ENCODE results near the gene IFRD2. TPM values are rescaled to one million over a fixed set of nuclear protein-coding genes. Genes with fewer than 3 reads are reported as not detected.

Gene IFRD2
- polyA plus RNA-seq (2013), result 45.0 TPM

GRCh38 chr3:50292159-50293078, at the start of gene IFRD2:
TSS of gene IFRD2 (minus strand) at chr3:50292429. CDS start at chr3:50292274, 155 bp downstream.
- Histone ChIP-seq H3K27me3 (replicated peaks in 2 of 5; ENCODE audit: control insufficient read depth in 4 of 5, insufficient read depth in 5 of 5, low read length in 4 of 5) (no peaks in the 10 kb centered on the region), H3K4me1 (ENCODE audit: control extremely low read depth in 1 of 4, control insufficient read depth in 4 of 4, insufficient read depth in 4 of 4, low read length in 3 of 4) (peaks cover 3 to 28% (median 23%) of the 10 kb centered on the region in 4 experiments), H3K27ac (ENCODE audit: insufficient read depth in 1 of 2, low read depth in 1 of 2, low read length in 2 of 2, poor library complexity in 1 of 2, severe bottlenecking in 2 of 2) (peak within 1 kb of the TSS; percentile 61 to 82), H3K9me3 (ENCODE audit: control extremely low read depth in 1 of 5, control insufficient read depth in 4 of 5, insufficient read depth in 2 of 5, low read depth in 1 of 5, low read length in 4 of 5) (no peaks in the 10 kb centered on the region), H3K4me3 (ENCODE audit: control insufficient read depth in 1 of 7, extremely low read depth in 1 of 7, insufficient read depth in 4 of 7, low read depth in 2 of 7, low read length in 6 of 7) (peak within 1 kb of the TSS; percentile 63 to 94 (median 81)), H3K36me3 (ENCODE audit: control insufficient read depth in 4 of 4, insufficient read depth in 4 of 4, low read length in 3 of 4) (peaks cover 2 to 52% (median 34%) of the 10 kb centered on the region in 4 experiments)
- 2% methylated on average over 58 of the region's 67 CpGs for WGBS (ENCODE audit: insufficient coverage)
- ChIA-PET CTCF (interaction anchor here (0.6 to 2.0 kb wide), 8 partner anchors 11 to 73 kb away, joined by 3 to 9 read pairs (median 4); partner anchors contain the start of genes HYAL1 and LSMEM2), POLR2A (interaction anchor here (0.6 to 1.3 kb wide), 3 partner anchors 14 to 60 kb away, joined by 3 read pairs; no protein-coding TSS in a partner anchor)
- DNase-seq, result peak; percentile 97 to 98 (median 98)

- POLR2A ChIA-PET, result interaction anchor here (0.7 to 1.8 kb wide), 2 partner anchors 8 to 13 kb away, joined by 3 to 7 read pairs; no protein-coding TSS in a partner anchor
- CTCF ChIA-PET, result interaction anchor here (0.7 to 6.0 kb wide), 3 partner anchors 8 to 152 kb away, joined by 3 to 51 read pairs (median 3); partner anchors contain the start of genes CYB561D2 and NPRL2
- Histone ChIP-seq H3K4me1 (ENCODE audit: control extremely low read depth in 1 of 4, control insufficient read depth in 4 of 4, insufficient read depth in 4 of 4, low read length in 3 of 4) (peaks cover 12 to 75% (median 72%) of the 10 kb centered on the region in 4 experiments), H3K27me3 (replicated peaks in 2 of 5; ENCODE audit: control insufficient read depth in 4 of 5, insufficient read depth in 5 of 5, low read length in 4 of 5) (no peaks in the 10 kb centered on the region), H3K4me3 (ENCODE audit: control insufficient read depth in 1 of 7, extremely low read depth in 1 of 7, insufficient read depth in 4 of 7, low read depth in 2 of 7, low read length in 6 of 7) (peak overlapping the region in 4 of 7 experiments; percentile 62 to 89 (median 80)), H3K36me3 (ENCODE audit: control insufficient read depth in 4 of 4, insufficient read depth in 4 of 4, low read length in 3 of 4) (peaks cover 0 to 2% (median under 1%) of the 10 kb centered on the region in 4 experiments), H3K9me3 (ENCODE audit: control extremely low read depth in 1 of 5, control insufficient read depth in 4 of 5, insufficient read depth in 2 of 5, low read depth in 1 of 5, low read length in 4 of 5) (no peaks in the 10 kb centered on the region), H3K27ac (ENCODE audit: insufficient read depth in 1 of 2, low read depth in 1 of 2, low read length in 2 of 2, poor library complexity in 1 of 2, severe bottlenecking in 2 of 2) (peak overlapping the region in 1 of 2 experiments; percentile 97)
- WGBS (ENCODE audit: insufficient coverage), result 100% methylated on average over 1 of the region's 9 CpGs
- no peak for DNase-seq
These were observed 49.3 kb upstream of the IFRD2 start for GRCh38 chr3:50341537-50341936.

GRCh38 chr3:50340448-50341329, 48.5 kb upstream of the IFRD2 start, which contains the start of gene RASSF1:
TSS of gene RASSF1 (minus strand) at chr3:50340836. CDS start at chr3:50340805, 31 bp downstream.
- Histone ChIP-seq H3K4me1 (ENCODE audit: control extremely low read depth in 1 of 4, control insufficient read depth in 4 of 4, insufficient read depth in 4 of 4, low read length in 3 of 4) (peaks cover 16 to 75% (median 74%) of the 10 kb centered on the region in 4 experiments), H3K27ac (ENCODE audit: insufficient read depth in 1 of 2, low read depth in 1 of 2, low read length in 2 of 2, poor library complexity in 1 of 2, severe bottlenecking in 2 of 2) (peak within 1 kb of the TSS; percentile 93 to 97), H3K9me3 (ENCODE audit: control extremely low read depth in 1 of 5, control insufficient read depth in 4 of 5, insufficient read depth in 2 of 5, low read depth in 1 of 5, low read length in 4 of 5) (no peaks in the 10 kb centered on the region), H3K4me3 (ENCODE audit: control insufficient read depth in 1 of 7, extremely low read depth in 1 of 7, insufficient read depth in 4 of 7, low read depth in 2 of 7, low read length in 6 of 7) (peak within 1 kb of the TSS; percentile 42 to 91 (median 73)), H3K27me3 (replicated peaks in 2 of 5; ENCODE audit: control insufficient read depth in 4 of 5, insufficient read depth in 5 of 5, low read length in 4 of 5) (no peaks in the 10 kb centered on the region), H3K36me3 (ENCODE audit: control insufficient read depth in 4 of 4, insufficient read depth in 4 of 4, low read length in 3 of 4) (peaks cover 0 to 11% (median 7%) of the 10 kb centered on the region in 4 experiments)
- CTCF ChIA-PET, result interaction anchor here (0.7 to 6.0 kb wide), 6 partner anchors 8 to 87 kb away, joined by 3 to 51 read pairs (median 3); partner anchors contain the start of genes CYB561D2 and NPRL2
- WGBS (ENCODE audit: insufficient coverage), result 0% methylated on average over 77 of the region's 85 CpGs
- peak in 2 of 3 donors; percentile 70 to 79 for DNase-seq
- POLR2A ChIA-PET, result interaction anchor here (0.5 to 1.8 kb wide), 3 partner anchors 9 to 1656 kb away, joined by 3 to 7 read pairs (median 4); no protein-coding TSS in a partner anchor

GRCh38 chr3:50340147-50340447, 47.9 kb upstream of the IFRD2 start:
- POLR2A ChIA-PET, result interaction anchor here (0.5 kb wide), 1 partner anchor 1656 kb away, joined by 4 read pairs; no protein-coding TSS in a partner anchor
- peak overlapping the region; percentile 42 to 91 (median 73) for H3K4me3 ChIP-seq (ENCODE audit: control insufficient read depth in 1 of 7, extremely low read depth in 1 of 7, insufficient read depth in 4 of 7, low read depth in 2 of 7, low read length in 6 of 7)
- CTCF ChIA-PET, result interaction anchor here (0.9 to 6.0 kb wide), 5 partner anchors 9 to 88 kb away, joined by 3 to 51 read pairs (median 3); partner anchors contain the start of genes CYB561D2 and NPRL2

GRCh38 chr3:50339485-50340146, 47.4 kb upstream of the IFRD2 start:
- ChIA-PET POLR2A (interaction anchor here (0.5 to 3.6 kb wide), 3 partner anchors 11 to 1657 kb away, joined by 4 to 31 read pairs (median 4); partner anchors contain the start of gene TUSC2), CTCF (interaction anchor here (0.9 to 6.0 kb wide), 3 partner anchors 9 to 30 kb away, joined by 3 to 51 read pairs (median 3); partner anchors contain the start of genes CYB561D2 and NPRL2)
- no peaks in the 10 kb centered on the region for H3K9me3 ChIP-seq (ENCODE audit: control extremely low read depth in 1 of 5, control insufficient read depth in 4 of 5, insufficient read depth in 2 of 5, low read depth in 1 of 5, low read length in 4 of 5)
- H3K4me3 ChIP-seq (ENCODE audit: control insufficient read depth in 1 of 7, extremely low read depth in 1 of 7, insufficient read depth in 4 of 7, low read depth in 2 of 7, low read length in 6 of 7), result peak overlapping the region in 6 of 7 experiments; percentile 56 to 91 (median 83)
- WGBS (ENCODE audit: insufficient coverage), result 39% methylated on average over 11 of the region's 14 CpGs
- H3K4me1 ChIP-seq (ENCODE audit: control extremely low read depth in 1 of 4, control insufficient read depth in 4 of 4, insufficient read depth in 4 of 4, low read length in 3 of 4), result peaks cover 15 to 73% (median 69%) of the 10 kb centered on the region in 4 experiments
- no peaks in the 10 kb centered on the region for H3K27me3 ChIP-seq (replicated peaks in 2 of 5; ENCODE audit: control insufficient read depth in 4 of 5, insufficient read depth in 5 of 5, low read length in 4 of 5)
- H3K27ac ChIP-seq (ENCODE audit: insufficient read depth in 1 of 2, low read depth in 1 of 2, low read length in 2 of 2, poor library complexity in 1 of 2, severe bottlenecking in 2 of 2), result peak overlapping the region; percentile 93 to 97
- peaks cover 0 to 15% (median 9%) of the 10 kb centered on the region in 4 experiments for H3K36me3 ChIP-seq (ENCODE audit: control insufficient read depth in 4 of 4, insufficient read depth in 4 of 4, low read length in 3 of 4)
- DNase-seq, result no peak

More at GRCh38 chr3:50340147-50340447, 47.9 kb upstream of the IFRD2 start:
- Histone ChIP-seq H3K27ac (ENCODE audit: insufficient read depth in 1 of 2, low read depth in 1 of 2, low read length in 2 of 2, poor library complexity in 1 of 2, severe bottlenecking in 2 of 2) (peak overlapping the region in 1 of 2 experiments; percentile 97), H3K36me3 (ENCODE audit: control insufficient read depth in 4 of 4, insufficient read depth in 4 of 4, low read length in 3 of 4) (peaks cover 0 to 13% (median 7%) of the 10 kb centered on the region in 4 experiments), H3K4me1 (ENCODE audit: control extremely low read depth in 1 of 4, control insufficient read depth in 4 of 4, insufficient read depth in 4 of 4, low read length in 3 of 4) (peaks cover 15 to 75% (median 70%) of the 10 kb centered on the region in 4 experiments), H3K9me3 (ENCODE audit: control extremely low read depth in 1 of 5, control insufficient read depth in 4 of 5, insufficient read depth in 2 of 5, low read depth in 1 of 5, low read length in 4 of 5) (no peaks in the 10 kb centered on the region), H3K27me3 (replicated peaks in 2 of 5; ENCODE audit: control insufficient read depth in 4 of 5, insufficient read depth in 5 of 5, low read length in 4 of 5) (no peaks in the 10 kb centered on the region)
- 0% methylated on average over 9 of the region's 9 CpGs for WGBS (ENCODE audit: insufficient coverage)
- DNase-seq, result no peak

Measured in common myeloid progenitor, CD34-positive (primary cell).